ENCODE data around the gene MYRIP.
"Not testable (repeated sequence)": the region's sequence is repeated elsewhere in the genome, so short reads cannot be mapped to it uniquely, and the experiment has no call there.

DNA sequence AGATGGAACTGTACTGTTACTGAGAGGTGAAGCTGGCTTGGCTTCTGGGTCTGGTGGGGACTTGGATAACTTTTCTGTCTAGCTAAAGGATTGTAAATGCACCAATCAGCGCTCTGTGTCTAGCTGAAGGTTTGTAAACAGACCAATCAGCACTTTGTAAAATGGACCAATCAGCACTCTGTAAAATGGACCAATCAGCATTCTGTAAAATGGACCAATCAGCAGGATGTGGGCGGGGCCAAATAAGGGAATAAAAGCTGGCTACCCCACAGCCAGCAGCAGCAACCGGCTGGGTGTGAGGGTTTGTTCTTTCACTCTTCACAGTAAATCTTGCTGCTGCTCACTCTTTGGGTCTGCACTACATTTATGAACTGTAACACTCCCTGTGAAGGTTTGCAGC, 6.9 kb upstream of the MYRIP start:
- TF ChIP-seq POLR2AphosphoS5, CTCF, POLR2A, EP300 (IDR thresholded peaks at IDR 0.05): not testable (repeated sequence)
